ENCODE data around the gene SRPK2. TPM values are rescaled to one million over a fixed set of nuclear protein-coding genes. Genes with fewer than 3 reads are reported as not detected.

The SRPK2 gene
- total and polyA plus RNA-seq, 2 of the 13 experiments (the other 11 are each of a cell fraction or from before 2014, with no cell fraction given), result 10.1 to 22.3 TPM

GRCh38 chr7:105304040-105304895 is 84.5 kb downstream of the SRPK2 start:
- Histone ChIP-seq H3K4me2 (ENCODE audit: low read depth, low read length) (peak overlapping the region; percentile 71), H3K27ac (ENCODE audit: extremely low read length, insufficient read depth, low read length) (peak overlapping the region; percentile 69), H3K9ac (ENCODE audit: insufficient read depth, low read depth, low read length) (peak overlapping the region; percentile 55), H3K9me3 (ENCODE audit: low read length) (no peaks in the 10 kb centered on the region), H3K4me1 (ENCODE audit: insufficient read depth, low read length) (peaks cover 34% of the 10 kb centered on the region), H3K36me3 (replicated peaks in 1 of 2; ENCODE audit: control insufficient read depth in 1 of 2, insufficient read depth in 2 of 2, low read length in 2 of 2) (no peaks in the 10 kb centered on the region), H3K4me3 (replicated peaks in 1 of 3; ENCODE audit: insufficient read depth in 1 of 3, low read depth in 2 of 3, low read length in 3 of 3) (peak overlapping the region; percentile 13 to 43 (median 41); a peak in 5 of 6 replicates), H3K27me3 (ENCODE audit: control insufficient read depth in 1 of 2, insufficient read depth in 2 of 2, low read length in 2 of 2) (no peaks in the 10 kb centered on the region), H3K79me2 (ENCODE audit: insufficient read depth, low read length) (peaks cover 6% of the 10 kb centered on the region), H4K20me1 (ENCODE audit: insufficient read depth, low read length) (no peaks in the 10 kb centered on the region), H2AFZ (ENCODE audit: low read length) (peak overlapping the region; percentile 25)
- BruUV-seq (replicated peaks), result TSS peak; percentile 95
- POLR2A ChIA-PET, result interaction anchor here (0.8 to 1.0 kb wide), 2 partner anchors 22 to 84 kb away, joined by 3 read pairs; no protein-coding TSS in a partner anchor
- CTCF ChIA-PET (ENCODE audit: low intra/inter-chr PET ratio, low total read pairs), result no interaction called here
- peak; percentile 91 for DNase-seq (ENCODE audit: low spot score)
- in situ Hi-C loops (cut with HindIII; ENCODE audit: extremely low pct_ligation_motif_present, low pct_unique_long_range_greater_than_20kb), result no loop called here
- intact Hi-C loops (cut with micrococcal nuclease; ENCODE audit: unreplicated experiment), result loop anchor here (1.0 kb wide), 1 partner anchor 63 kb away; no protein-coding TSS in a partner anchor
- peak; percentile 94 for ATAC-seq
- 15% methylated on average over 5 of the region's 5 CpGs for WGBS (ENCODE audit: low lambda C conversion rate)
- FAIRE-seq, result peak; percentile 75
- TF ChIP-seq NKX3-1 (CRISPR knock-in tag; IDR thresholded peaks at IDR 0.05) (no peak), ZFP62 (CRISPR knock-in tag; IDR thresholded peaks at IDR 0.05) (no peak), AHDC1 (CRISPR knock-in tag; IDR thresholded peaks at IDR 0.05; ENCODE audit: borderline replicate concordance) (peak; percentile 52; the same call in 1 of the 2 replicates), YY1 (IDR thresholded peaks at IDR 0.05; ENCODE audit: insufficient read depth, insufficient replicate concordance, low read depth, low read length) (no peak), SNAI1 (CRISPR knock-in tag; IDR thresholded peaks at IDR 0.05; ENCODE audit: borderline replicate concordance) (no peak), HMGXB4 (CRISPR knock-in tag; IDR thresholded peaks at IDR 0.05; ENCODE audit: borderline replicate concordance in 1 of 2, low read depth in 1 of 2) (no peak), SSRP1 (CRISPR knock-in tag; IDR thresholded peaks at IDR 0.05) (no peak), TARDBP (CRISPR knock-in tag; IDR thresholded peaks at IDR 0.05) (no peak), FOXO1 (CRISPR knock-in tag; IDR thresholded peaks at IDR 0.05) (peak; percentile 62), BCL3 (CRISPR knock-in tag; IDR thresholded peaks at IDR 0.05) (no peak), FOXA1 (IDR thresholded peaks at IDR 0.05) (no peak), FOXA1 (CRISPR knock-in tag; IDR thresholded peaks at IDR 0.05) (peak; percentile 67), ZNF292 (CRISPR knock-in tag; IDR thresholded peaks at IDR 0.05; ENCODE audit: borderline replicate concordance, low read depth) (peak; percentile 45; the same call in 1 of the 2 replicates), RARG (CRISPR knock-in tag; IDR thresholded peaks at IDR 0.05; ENCODE audit: low read depth) (no peak), ZSCAN9 (CRISPR knock-in tag; IDR thresholded peaks at IDR 0.05; ENCODE audit: borderline replicate concordance) (0 out of 2 replicates have a peak, but pooled peaks have one; percentile 16)

Measured in HepG2 (cell line).